ENCODE data around the gene CRYBG2.

DNA sequence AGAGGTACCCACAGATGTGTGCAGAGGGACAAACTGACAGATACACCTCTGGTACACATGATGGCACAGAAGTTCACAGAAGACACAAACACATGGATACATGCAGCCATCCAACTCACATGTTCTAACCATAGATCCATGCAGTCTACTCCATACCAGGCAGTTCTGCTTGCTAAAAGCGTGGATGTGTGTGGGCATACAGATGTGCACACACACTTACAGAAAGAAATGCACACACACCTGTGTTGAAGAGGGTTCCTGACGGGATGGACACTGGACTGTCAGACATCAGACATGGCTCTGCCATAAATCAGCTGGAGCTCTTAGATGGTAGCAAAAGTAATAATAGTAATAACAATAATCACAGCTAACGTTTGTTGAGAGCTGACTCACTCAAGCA lies 29.4 kb downstream of the CRYBG2 start:
- TF ChIP-seq, protein P1, sequence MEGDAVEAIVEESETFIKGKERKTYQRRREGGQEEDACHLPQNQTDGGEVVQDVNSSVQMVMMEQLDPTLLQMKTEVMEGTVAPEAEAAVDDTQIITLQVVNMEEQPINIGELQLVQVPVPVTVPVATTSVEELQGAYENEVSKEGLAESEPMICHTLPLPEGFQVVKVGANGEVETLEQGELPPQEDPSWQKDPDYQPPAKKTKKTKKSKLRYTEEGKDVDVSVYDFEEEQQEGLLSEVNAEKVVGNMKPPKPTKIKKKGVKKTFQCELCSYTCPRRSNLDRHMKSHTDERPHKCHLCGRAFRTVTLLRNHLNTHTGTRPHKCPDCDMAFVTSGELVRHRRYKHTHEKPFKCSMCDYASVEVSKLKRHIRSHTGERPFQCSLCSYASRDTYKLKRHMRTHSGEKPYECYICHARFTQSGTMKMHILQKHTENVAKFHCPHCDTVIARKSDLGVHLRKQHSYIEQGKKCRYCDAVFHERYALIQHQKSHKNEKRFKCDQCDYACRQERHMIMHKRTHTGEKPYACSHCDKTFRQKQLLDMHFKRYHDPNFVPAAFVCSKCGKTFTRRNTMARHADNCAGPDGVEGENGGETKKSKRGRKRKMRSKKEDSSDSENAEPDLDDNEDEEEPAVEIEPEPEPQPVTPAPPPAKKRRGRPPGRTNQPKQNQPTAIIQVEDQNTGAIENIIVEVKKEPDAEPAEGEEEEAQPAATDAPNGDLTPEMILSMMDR (optimal IDR thresholded peaks at IDR 0.05 in 1 of 3, IDR thresholded peaks at IDR 0.05 in 1 of 3, conservative IDR thresholded peaks at IDR 0.05 in 1 of 3; ENCODE audit: extremely low read depth in 1 of 3, insufficient read depth in 2 of 3, low read length in 3 of 3), result no peak
- TF ChIP-seq EZH2 (IDR thresholded peaks at IDR 0.05; ENCODE audit: low read length), result no peak
